ELF-1 (cell line): Measurements from ENCODE around the gene NOVA1.

Source experiments
- DNase-seq: peaks from one replicate; pipeline ENCODE4 v3.0.0-alpha.2; 2016; ENCODE audit warnings: low read depth, low spot score

Gene NOVA1

GRCh38 chr14:26593357-26593756 is 4.5 kb downstream of the NOVA1 start:
- DNase-seq = no peak

- no peak for DNase-seq
Observed at GRCh38 chr14:26589925-26590324, 7.9 kb downstream of the NOVA1 start.

- no peak for DNase-seq
Observed at GRCh38 chr14:26577711-26578110, 20.1 kb downstream of the NOVA1 start.

GRCh38 chr14:26554069-26554772 is 43.6 kb downstream of the NOVA1 start:
- no peak for DNase-seq

- DNase-seq = no peak
Observed at GRCh38 chr14:26549571-26549970, 48.3 kb downstream of the NOVA1 start.

GRCh38 chr14:26548406-26548805 is 49.4 kb downstream of the NOVA1 start:
- no peak for DNase-seq

GRCh38 chr14:26538176-26538575 is 59.7 kb downstream of the NOVA1 start:
- DNase-seq = no peak

GRCh38 chr14:26531894-26532293 is 65.9 kb downstream of the NOVA1 start:
- DNase-seq = no peak

GRCh38 chr14:26528415-26529182 is 69.2 kb downstream of the NOVA1 start:
- DNase-seq = no peak

GRCh38 chr14:26527095-26527494 is 70.7 kb downstream of the NOVA1 start:
- DNase-seq = no peak

- DNase-seq = no peak
Observed at GRCh38 chr14:26526137-26526536, 71.7 kb downstream of the NOVA1 start.

- no peak for DNase-seq
Observed at GRCh38 chr14:26525085-26525484, 72.7 kb downstream of the NOVA1 start.

GRCh38 chr14:26522967-26523366 is 74.9 kb downstream of the NOVA1 start:
- no peak for DNase-seq

- no peak for DNase-seq
Observed at GRCh38 chr14:26517771-26518170, 80.1 kb downstream of the NOVA1 start.

GRCh38 chr14:26500028-26500427 is 97.8 kb downstream of the NOVA1 start:
- DNase-seq = no peak

- no peak for DNase-seq
Observed at GRCh38 chr14:26499546-26499945, 98.3 kb downstream of the NOVA1 start.

GRCh38 chr14:26486922-26487321 is 110.9 kb downstream of the NOVA1 start:
- no peak for DNase-seq

GRCh38 chr14:26484562-26484961 is 113.3 kb downstream of the NOVA1 start:
- no peak for DNase-seq

- DNase-seq = no peak
Observed at GRCh38 chr14:26478967-26479366, 118.9 kb downstream of the NOVA1 start.

- DNase-seq = no peak
Observed at GRCh38 chr14:26466862-26467261, 131.0 kb downstream of the NOVA1 start.

- DNase-seq = no peak
Observed at GRCh38 chr14:26463136-26463535, 134.7 kb downstream of the NOVA1 start.

GRCh38 chr14:26454105-26454504 is 143.7 kb downstream of the NOVA1 start:
- no peak for DNase-seq

GRCh38 chr14:26448181-26448855 is 149.5 kb downstream of the NOVA1 start:
- no peak for DNase-seq
